Endothelial cell of umbilical vein (primary cell): ENCODE data around the gene TP53AIP1. TPM values are rescaled to one million over a fixed set of nuclear protein-coding genes. Genes with fewer than 3 reads are reported as not detected.
"Not testable (repeated sequence)": the region's sequence is repeated elsewhere in the genome, so short reads cannot be mapped to it uniquely, and the experiment has no call there.

Experiments
- BruUV-seq: library from RNA; stranded (reverse); fragments of 400-500 nt; replicated peaks from 2 replicates; lab custom pipeline; 2021; lab: Mats Ljungman, UMichigan
- CTCF ChIA-PET: fragments of 300-600, 350-600 bp; sonication (Branson Sonifier 250); formaldehyde crosslinking; loops from one replicate; lab custom pipeline; 2021; ENCODE audit warnings: antibody characterized with exemption, inconsistent platforms; lab: Charles Lee
- POLR2A ChIA-PET: fragments of 300-600, 350-600 bp; sonication (Branson Sonifier 250); formaldehyde crosslinking; loops from one replicate; lab custom pipeline; 2021; ENCODE audit warnings: antibody characterized with exemption, inconsistent platforms; lab: Charles Lee
- DNase-seq: peaks from one replicate; pipeline ENCODE4 v3.0.0-alpha.2; 2011; ENCODE audit warnings: low read depth, low spot score
- FAIRE-seq: peaks from 2 replicates; lab custom pipeline; 2011; peaks lifted over from hg19 to GRCh38; lab: Jason Lieb, UNC
- H2AFZ ChIP-seq: 2 replicates; pipeline ENCODE4 v1.6.0; 2012; ENCODE audit warnings: low read depth, low read length, control low read depth, inconsistent platforms
- H3K27ac ChIP-seq: 2 replicates; pipeline ENCODE4 v1.5.1; 2011; ENCODE audit warnings: low read depth, mild to moderate bottlenecking, control low read depth, low read length, moderate library complexity; ENCODE audit not compliant: insufficient read depth
- H3K27me3 ChIP-seq, 2 experiments: 2 replicates each; pipeline versions ENCODE4 v1.6.0 to v1.6.1; 2011; ENCODE audit warnings: low read length in 2 of 2, mixed read lengths in 1 of 2; ENCODE audit not compliant: control insufficient read depth in 2 of 2, insufficient read depth in 2 of 2
- H3K36me3 ChIP-seq, 2 experiments: 2 replicates in 1 of 2; 3 replicates in 1 of 2; pipeline ENCODE4 v1.5.1; 2011; ENCODE audit warnings: low read length in 2 of 2, mild to moderate bottlenecking in 1 of 2, moderate library complexity in 1 of 2; ENCODE audit not compliant: control insufficient read depth in 2 of 2, insufficient read depth in 2 of 2; ENCODE audit errors: extremely low read depth in 1 of 2
- H3K4me1 ChIP-seq: 3 replicates; pipeline ENCODE4 v1.5.1; 2011; ENCODE audit warnings: mild to moderate bottlenecking, low read length; ENCODE audit not compliant: control insufficient read depth, insufficient read depth; ENCODE audit errors: extremely low read depth
- H3K4me2 ChIP-seq: 2 replicates; pipeline ENCODE4 v1.6.1; 2011; ENCODE audit warnings: low read length, control low read depth, mixed read lengths; ENCODE audit not compliant: insufficient read depth
- H3K4me3 ChIP-seq, 3 experiments: fragments of 200-600 bp in 1 of 3; sonication (generic), shearing (Covaris generic) in 1 of 3; replicated peaks in 1 of 3; 2 replicates each; pipeline ENCODE4 v1.5.1; 2011 to 2016; ENCODE audit warnings: control low read depth in 3 of 3, low read length in 3 of 3, mild to moderate bottlenecking in 2 of 3, inconsistent platforms in 1 of 3, low read depth in 1 of 3, moderate library complexity in 1 of 3; ENCODE audit not compliant: insufficient read depth in 1 of 3
- H3K79me2 ChIP-seq: 2 replicates; pipeline ENCODE4 v1.6.0; 2012; ENCODE audit warnings: low read length, inconsistent platforms; ENCODE audit not compliant: control insufficient read depth, insufficient read depth
- H3K9ac ChIP-seq: replicated peaks from 2 replicates; pipeline ENCODE3; 2011; ENCODE audit warnings: low read length, control low read depth; ENCODE audit not compliant: insufficient read depth; ENCODE audit errors: extremely low read depth
- H3K9me1 ChIP-seq: replicated peaks from 3 replicates; pipeline ENCODE4 v1.6.0; 2011; ENCODE audit warnings: mild to moderate bottlenecking, low read length; ENCODE audit not compliant: control insufficient read depth, insufficient read depth; ENCODE audit errors: extremely low read depth
- H3K9me3 ChIP-seq: replicated peaks from 2 replicates; pipeline ENCODE4 v1.5.1; 2012; ENCODE audit warnings: low read length, inconsistent platforms; ENCODE audit not compliant: control insufficient read depth, insufficient read depth
- H4K20me1 ChIP-seq: replicated peaks from 2 replicates; pipeline ENCODE3; 2011; ENCODE audit warnings: mild to moderate bottlenecking, low read length; ENCODE audit not compliant: control insufficient read depth, insufficient read depth; ENCODE audit errors: extremely low read depth
- EZH2 ChIP-seq: IDR thresholded peaks from 2 replicates; pipeline ENCODE4 v1.6.1; 2012; ENCODE audit warnings: borderline replicate concordance, low read depth, mild to moderate bottlenecking, moderate library complexity, low read length, inconsistent platforms; ENCODE audit not compliant: severe bottlenecking
- FOS ChIP-seq: IDR thresholded peaks from 2 replicates; pipeline ENCODE4 v1.6.1; 2011; ENCODE audit warnings: mild to moderate bottlenecking, low read length, moderate library complexity, borderline replicate concordance; ENCODE audit not compliant: insufficient read depth
- GATA2 ChIP-seq: IDR thresholded peaks from 2 replicates; pipeline ENCODE4 v1.7.0; 2011; ENCODE audit warnings: low read depth, mild to moderate bottlenecking, moderate library complexity, mixed read lengths, low read length; ENCODE audit not compliant: insufficient read length, insufficient read depth
- JUN ChIP-seq: IDR thresholded peaks from 2 replicates; pipeline ENCODE4 v1.6.1; 2011; ENCODE audit warnings: borderline replicate concordance, low read depth; ENCODE audit not compliant: insufficient read length, insufficient read depth
- POLR2AphosphoS5 ChIP-seq: IDR thresholded peaks from 2 replicates; pipeline ENCODE4 v1.6.1; 2012; ENCODE audit warnings: low read depth, mild to moderate bottlenecking, control low read depth, low read length, moderate library complexity; ENCODE audit not compliant: insufficient read depth
- dilution Hi-C: fragments of 300-500 bp; cut with MboI; formaldehyde crosslinking; loops from one replicate; pipeline ENCODE4 v1.15.0; 2019; ENCODE audit warnings: low sequenced_read_pairs; ENCODE audit not compliant: extremely low pct_ligation_motif_present
- intact Hi-C: fragments of 100-400 bp; cut with micrococcal nuclease; formaldehyde crosslinking; loops from one replicate; pipeline ENCODE4 v1.10.0; 2022
- polyA plus RNA-seq, 4 experiments: library from polyadenylated mRNA; depleted of rRNA in 3 of 4; stranded (reverse) in 3 of 4; unstranded in 1 of 4; fragments of >200 nt; gene quantifications; 2 replicates each; pipeline versions ENCODE4 v1.2.1 to v1.2.3, GENCODE V29; 2011 to 2012; ENCODE audit warnings: missing spikeins in 1 of 4
- total RNA-seq: library from RNA; stranded (reverse); gene quantifications from 2 replicates; pipeline ENCODE4 v1.2.3, GENCODE V29; 2021
- TF ChIP-seq, protein P1 (sequence below): IDR thresholded peaks from 2 replicates; pipeline ENCODE4 v1.6.1; 2011; ENCODE audit not compliant: insufficient read depth, insufficient read length
- TF ChIP-seq, protein P2 (sequence below), 2 donors: IDR thresholded peaks; 1 replicate in 1 of 2; 2 replicates in 1 of 2; pipeline ENCODE4 v1.5.1; 2011; ENCODE audit warnings: low read length in 2 of 2, mild to moderate bottlenecking in 2 of 2, moderate library complexity in 2 of 2, control low read depth in 1 of 2, inconsistent platforms in 1 of 2, low read depth in 1 of 2; ENCODE audit not compliant: insufficient read depth in 1 of 2; ENCODE audit errors: extremely low read depth in 1 of 2

TP53AIP1 gene
- total and polyA plus RNA-seq, 2 donors (not counting 3 experiments of a cell fraction or from before 2014, with no cell fraction given), result not detected

GRCh38 chr11:128921793-128922192, 20.9 kb downstream of the TP53AIP1 start:
- H3K27me3 ChIP-seq, result peaks cover 2 to 7% of the 10 kb centered on the region in 2 experiments
- H3K4me1 ChIP-seq, result no peaks in the 10 kb centered on the region
- BruUV-seq, result no TSS peak
- no peak overlapping the region for H3K4me2 ChIP-seq
- FAIRE-seq (no peak), DNase-seq (no peak)
- no peaks in the 10 kb centered on the region for H3K36me3 ChIP-seq
- H4K20me1 ChIP-seq, result no peaks in the 10 kb centered on the region
- H3K4me3 ChIP-seq, result no peak overlapping the region
- no peaks in the 10 kb centered on the region for H3K79me2 ChIP-seq
- TF ChIP-seq JUN, result no peak
- TF ChIP-seq POLR2AphosphoS5, result no peak
- no peak for TF ChIP-seq FOS
- POLR2A ChIA-PET, result no interaction called here
- H3K9me1 ChIP-seq, result no peaks in the 10 kb centered on the region
- intact Hi-C loops (no loop called here), dilution Hi-C loops (no loop called here)
- H2AFZ ChIP-seq, result no peak overlapping the region
- H3K9ac ChIP-seq, result no peak overlapping the region
- H3K27ac ChIP-seq, result no peak overlapping the region
- CTCF ChIA-PET, result interaction anchor here (1.4 kb wide), 1 partner anchor 27 kb away, joined by 5 read pairs; no protein-coding TSS in a partner anchor
- no peaks in the 10 kb centered on the region for H3K9me3 ChIP-seq

GRCh38 chr11:128920666-128921065, 22.0 kb downstream of the TP53AIP1 start:
- Histone ChIP-seq H3K9me3 (no peaks in the 10 kb centered on the region), H3K9me1 (no peaks in the 10 kb centered on the region), H4K20me1 (no peaks in the 10 kb centered on the region), H3K79me2 (no peaks in the 10 kb centered on the region), H3K27me3 (peaks cover 0 to 7% of the 10 kb centered on the region in 2 experiments), H3K36me3 (no peaks in the 10 kb centered on the region), H3K4me3 (no peak overlapping the region), H3K27ac (no peak overlapping the region), H3K4me1 (no peaks in the 10 kb centered on the region), H2AFZ (no peak overlapping the region), H3K9ac (no peak overlapping the region), H3K4me2 (no peak overlapping the region)
- ChIA-PET CTCF (interaction anchor here (0.8 to 1.4 kb wide), 2 partner anchors 28 to 35 kb away, joined by 5 read pairs; no protein-coding TSS in a partner anchor), POLR2A (no interaction called here)
- dilution Hi-C loops (no loop called here), intact Hi-C loops (no loop called here)
- DNase-seq (no peak), FAIRE-seq (no peak)
- BruUV-seq, result no TSS peak
- TF ChIP-seq EZH2 (no peak), GATA2 (no peak), JUN (no peak)
- TF ChIP-seq, protein P1, sequence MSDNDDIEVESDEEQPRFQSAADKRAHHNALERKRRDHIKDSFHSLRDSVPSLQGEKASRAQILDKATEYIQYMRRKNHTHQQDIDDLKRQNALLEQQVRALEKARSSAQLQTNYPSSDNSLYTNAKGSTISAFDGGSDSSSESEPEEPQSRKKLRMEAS, result no peak
- TF ChIP-seq, protein P2, sequence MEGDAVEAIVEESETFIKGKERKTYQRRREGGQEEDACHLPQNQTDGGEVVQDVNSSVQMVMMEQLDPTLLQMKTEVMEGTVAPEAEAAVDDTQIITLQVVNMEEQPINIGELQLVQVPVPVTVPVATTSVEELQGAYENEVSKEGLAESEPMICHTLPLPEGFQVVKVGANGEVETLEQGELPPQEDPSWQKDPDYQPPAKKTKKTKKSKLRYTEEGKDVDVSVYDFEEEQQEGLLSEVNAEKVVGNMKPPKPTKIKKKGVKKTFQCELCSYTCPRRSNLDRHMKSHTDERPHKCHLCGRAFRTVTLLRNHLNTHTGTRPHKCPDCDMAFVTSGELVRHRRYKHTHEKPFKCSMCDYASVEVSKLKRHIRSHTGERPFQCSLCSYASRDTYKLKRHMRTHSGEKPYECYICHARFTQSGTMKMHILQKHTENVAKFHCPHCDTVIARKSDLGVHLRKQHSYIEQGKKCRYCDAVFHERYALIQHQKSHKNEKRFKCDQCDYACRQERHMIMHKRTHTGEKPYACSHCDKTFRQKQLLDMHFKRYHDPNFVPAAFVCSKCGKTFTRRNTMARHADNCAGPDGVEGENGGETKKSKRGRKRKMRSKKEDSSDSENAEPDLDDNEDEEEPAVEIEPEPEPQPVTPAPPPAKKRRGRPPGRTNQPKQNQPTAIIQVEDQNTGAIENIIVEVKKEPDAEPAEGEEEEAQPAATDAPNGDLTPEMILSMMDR (IDR thresholded peaks at IDR 0.05; ENCODE audit: extremely low read depth in 1 of 2, insufficient read depth in 1 of 2, low read depth in 1 of 2, low read length in 2 of 2), result no peak

GRCh38 chr11:128919635-128920034, 23.0 kb downstream of the TP53AIP1 start:
- DNase-seq, H3K36me3 ChIP-seq, H3K27ac ChIP-seq, H3K9me1 ChIP-seq, H4K20me1 ChIP-seq, dilution Hi-C loops, intact Hi-C loops, H3K27me3 ChIP-seq, H2AFZ ChIP-seq, BruUV-seq, H3K4me1 ChIP-seq, H3K9me3 ChIP-seq, H3K4me3 ChIP-seq, POLR2A ChIA-PET, H3K79me2 ChIP-seq, FAIRE-seq, H3K9ac ChIP-seq, H3K4me2 ChIP-seq: not testable (repeated sequence)
- CTCF ChIA-PET, result interaction anchor here (1.2 to 2.1 kb wide), 3 partner anchors 33 to 37 kb away, joined by 4 to 9 read pairs (median 6); no protein-coding TSS in a partner anchor
